ENCODE results near the gene MEP1A. TPM values are rescaled to one million over a fixed set of nuclear protein-coding genes. Genes with fewer than 3 reads are reported as not detected.

Gene MEP1A
- total RNA-seq, 4 donors from 2014 or later: not detected

DNA sequence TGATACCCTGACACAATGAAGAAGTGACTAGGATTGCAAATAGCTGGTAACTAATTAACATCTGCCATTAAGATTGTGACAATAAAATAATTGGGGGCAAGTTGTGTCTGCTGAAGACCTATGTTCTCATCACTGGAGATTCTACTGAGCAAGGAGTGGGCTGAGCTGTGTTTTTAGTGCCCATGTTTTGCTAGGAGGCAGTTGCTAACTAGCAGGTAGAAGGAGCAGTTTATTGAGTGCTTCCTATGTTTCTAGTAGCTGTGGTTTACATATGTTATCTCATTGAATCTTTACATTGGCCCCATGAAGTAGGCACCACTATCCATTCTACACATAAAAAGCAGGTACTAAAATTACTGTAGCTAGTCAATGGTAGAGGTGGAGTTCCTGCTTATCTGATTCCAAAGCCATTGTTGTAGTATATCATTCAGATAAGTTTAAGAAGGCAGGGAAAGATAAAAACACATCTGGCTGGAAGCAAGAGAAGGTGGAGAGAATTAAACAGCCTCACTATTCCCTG, 2.8 kb upstream of the MEP1A start:
- no peak for ATAC-seq (ENCODE audit: low FRiP score)

GRCh38 chr6:46792635-46793034, 554 bp upstream of the MEP1A start:
- no peak for TF ChIP-seq CTCF (IDR thresholded peaks at IDR 0.05)
- ATAC-seq (ENCODE audit: low FRiP score) (no peak), DNase-seq (ENCODE audit: low spot score) (no peak)

More for the DNA sequence above, 2.8 kb upstream of the MEP1A start:
- no peak for TF ChIP-seq CTCF (IDR thresholded peaks at IDR 0.05)
- DNase-seq (ENCODE audit: low spot score): no peak

GRCh38 chr6:46794068-46794467, 879 bp downstream of the MEP1A start:
- no peak for ATAC-seq (ENCODE audit: low FRiP score)
- no peak for DNase-seq (ENCODE audit: low spot score)
- TF ChIP-seq CTCF (IDR thresholded peaks at IDR 0.05): no peak

DNA sequence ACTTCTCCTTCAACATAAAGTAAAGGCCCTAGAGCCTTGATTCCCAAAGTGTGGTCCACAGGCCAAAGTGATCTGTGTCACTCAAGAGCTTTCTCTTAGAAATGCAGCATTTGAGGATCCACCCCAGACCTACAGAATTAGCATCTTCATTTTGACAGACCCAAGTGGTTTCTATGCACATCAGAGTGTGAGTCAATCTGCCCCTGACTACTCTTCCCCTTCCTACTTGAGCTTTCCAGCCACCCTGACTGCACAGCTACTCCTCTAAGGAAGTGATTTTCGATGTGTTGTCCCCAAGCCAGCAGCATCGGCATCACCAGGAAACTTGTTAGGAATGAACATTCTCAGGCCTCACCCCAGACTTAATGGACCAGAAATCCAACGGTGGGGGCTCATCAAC, 2.6 kb downstream of the MEP1A start:
- TF ChIP-seq CTCF (IDR thresholded peaks at IDR 0.05): no peak
- DNase-seq (ENCODE audit: low spot score) (no peak), ATAC-seq (ENCODE audit: low FRiP score) (no peak)

- DNase-seq (ENCODE audit: low spot score) (no peak), ATAC-seq (ENCODE audit: low FRiP score) (no peak)
- no peak for TF ChIP-seq CTCF (IDR thresholded peaks at IDR 0.05)
Measured at GRCh38 chr6:46796848-46797580, 3.8 kb downstream of the MEP1A start.

- DNase-seq (ENCODE audit: low spot score) (no peak), ATAC-seq (ENCODE audit: low FRiP score) (no peak)
- no peak for TF ChIP-seq CTCF (IDR thresholded peaks at IDR 0.05)
Measured at GRCh38 chr6:46799657-46800056, 6.5 kb downstream of the MEP1A start.

- ATAC-seq (ENCODE audit: low FRiP score) (no peak), DNase-seq (ENCODE audit: low spot score) (no peak)
- TF ChIP-seq CTCF (IDR thresholded peaks at IDR 0.05): no peak
Measured at GRCh38 chr6:46808806-46809205, 15.6 kb downstream of the MEP1A start.

All from omental fat pad (tissue), 4 donors.